ENCODE results near the gene GRK2.

The GRK2 gene

DNA sequence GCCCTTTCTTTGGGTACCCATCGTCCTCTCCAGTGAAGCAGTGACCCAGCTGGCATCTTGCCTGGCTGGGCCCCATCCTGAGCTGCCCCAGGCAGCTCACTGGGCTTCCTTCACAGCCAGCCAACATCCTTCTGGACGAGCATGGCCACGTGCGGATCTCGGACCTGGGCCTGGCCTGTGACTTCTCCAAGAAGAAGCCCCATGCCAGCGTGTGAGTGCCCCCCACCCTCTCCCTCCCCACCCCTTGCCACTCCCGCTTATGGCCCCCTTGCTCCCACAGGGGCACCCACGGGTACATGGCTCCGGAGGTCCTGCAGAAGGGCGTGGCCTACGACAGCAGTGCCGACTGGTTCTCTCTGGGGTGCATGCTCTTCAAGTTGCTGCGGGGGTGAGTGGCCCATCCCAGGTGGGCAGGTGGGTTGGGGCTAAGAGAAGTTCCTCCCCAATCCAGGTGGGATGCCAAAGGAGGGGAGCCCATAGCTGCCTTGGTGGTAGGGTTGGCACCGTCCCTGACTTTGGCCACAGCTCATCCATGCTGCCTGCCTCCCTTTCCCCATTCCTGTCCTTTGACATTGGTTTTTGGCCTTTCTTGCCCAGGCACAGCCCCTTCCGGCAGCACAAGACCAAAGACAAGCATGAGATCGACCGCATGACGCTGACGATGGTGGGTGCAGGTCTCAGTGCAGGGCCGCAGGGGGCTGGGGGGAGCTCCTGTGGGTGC is 16.0 kb downstream of the GRK2 start:
- H3K27ac ChIP-seq, result no peak overlapping the region
- TF ChIP-seq, protein P1, sequence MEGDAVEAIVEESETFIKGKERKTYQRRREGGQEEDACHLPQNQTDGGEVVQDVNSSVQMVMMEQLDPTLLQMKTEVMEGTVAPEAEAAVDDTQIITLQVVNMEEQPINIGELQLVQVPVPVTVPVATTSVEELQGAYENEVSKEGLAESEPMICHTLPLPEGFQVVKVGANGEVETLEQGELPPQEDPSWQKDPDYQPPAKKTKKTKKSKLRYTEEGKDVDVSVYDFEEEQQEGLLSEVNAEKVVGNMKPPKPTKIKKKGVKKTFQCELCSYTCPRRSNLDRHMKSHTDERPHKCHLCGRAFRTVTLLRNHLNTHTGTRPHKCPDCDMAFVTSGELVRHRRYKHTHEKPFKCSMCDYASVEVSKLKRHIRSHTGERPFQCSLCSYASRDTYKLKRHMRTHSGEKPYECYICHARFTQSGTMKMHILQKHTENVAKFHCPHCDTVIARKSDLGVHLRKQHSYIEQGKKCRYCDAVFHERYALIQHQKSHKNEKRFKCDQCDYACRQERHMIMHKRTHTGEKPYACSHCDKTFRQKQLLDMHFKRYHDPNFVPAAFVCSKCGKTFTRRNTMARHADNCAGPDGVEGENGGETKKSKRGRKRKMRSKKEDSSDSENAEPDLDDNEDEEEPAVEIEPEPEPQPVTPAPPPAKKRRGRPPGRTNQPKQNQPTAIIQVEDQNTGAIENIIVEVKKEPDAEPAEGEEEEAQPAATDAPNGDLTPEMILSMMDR (IDR thresholded peaks at IDR 0.05), result no peak
- TF ChIP-seq ZFX (IDR thresholded peaks at IDR 0.05; ENCODE audit: borderline replicate concordance), result no peak

DNA sequence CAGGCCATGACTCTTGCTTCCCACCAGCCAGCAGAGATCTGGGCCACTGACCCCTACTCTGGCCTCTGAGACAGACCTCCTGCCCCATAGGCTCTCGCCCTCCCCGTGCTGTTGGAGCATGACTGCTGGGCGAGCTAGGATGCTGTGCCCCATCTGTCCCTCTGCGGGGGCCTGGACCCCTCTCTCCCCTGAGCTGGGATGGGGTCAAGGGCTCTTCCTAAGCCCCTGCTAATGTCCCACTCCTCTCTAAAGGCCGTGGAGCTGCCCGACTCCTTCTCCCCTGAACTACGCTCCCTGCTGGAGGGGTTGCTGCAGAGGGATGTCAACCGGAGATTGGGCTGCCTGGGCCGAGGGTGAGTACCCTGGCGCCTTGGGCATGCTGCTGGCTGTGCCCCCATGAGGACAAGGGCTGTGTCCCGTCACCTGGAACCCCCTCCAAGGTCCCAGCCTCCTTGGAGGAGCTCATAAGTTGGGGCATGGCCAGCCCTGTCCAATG is 16.7 kb downstream of the GRK2 start:
- no peak for TF ChIP-seq ZFX (IDR thresholded peaks at IDR 0.05; ENCODE audit: borderline replicate concordance)
- TF ChIP-seq, protein P1 (IDR thresholded peaks at IDR 0.05), result no peak
- no peak overlapping the region for H3K27ac ChIP-seq

- H3K27ac ChIP-seq, result no peak overlapping the region
- TF ChIP-seq, protein P1 (IDR thresholded peaks at IDR 0.05), result no peak
- TF ChIP-seq ZFX (IDR thresholded peaks at IDR 0.05; ENCODE audit: borderline replicate concordance), result no peak
Measured at GRCh38 chr11:67283481-67283963, 17.2 kb downstream of the GRK2 start.

DNA sequence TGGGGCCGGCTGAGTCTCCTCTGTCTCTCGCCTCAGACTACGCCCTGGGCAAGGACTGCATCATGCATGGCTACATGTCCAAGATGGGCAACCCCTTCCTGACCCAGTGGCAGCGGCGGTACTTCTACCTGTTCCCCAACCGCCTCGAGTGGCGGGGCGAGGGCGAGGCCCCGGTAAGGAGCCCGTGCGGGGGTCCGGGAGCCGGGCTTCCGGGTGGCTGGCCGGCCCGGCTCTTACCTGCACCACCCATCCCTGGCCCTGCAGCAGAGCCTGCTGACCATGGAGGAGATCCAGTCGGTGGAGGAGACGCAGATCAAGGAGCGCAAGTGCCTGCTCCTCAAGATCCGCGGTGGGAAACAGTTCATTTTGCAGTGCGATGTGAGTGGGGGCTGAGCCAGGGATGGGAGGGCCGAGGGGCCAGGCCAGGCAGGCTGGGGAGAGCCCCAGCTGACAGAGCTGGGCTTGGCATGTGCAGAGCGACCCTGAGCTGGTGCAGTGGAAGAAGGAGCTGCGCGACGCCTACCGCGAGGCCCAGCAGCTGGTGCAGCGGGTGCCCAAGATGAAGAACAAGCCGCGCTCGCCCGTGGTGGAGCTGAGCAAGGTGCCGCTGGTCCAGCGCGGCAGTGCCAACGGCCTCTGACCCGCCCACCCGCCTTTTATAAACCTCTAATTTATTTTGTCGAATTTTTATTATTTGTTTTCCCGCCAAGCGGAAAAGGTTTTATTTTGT is 18.7 kb downstream of the GRK2 start:
- H3K27ac ChIP-seq, result no peak overlapping the region

GRCh38 chr11:67285541-67286498 is 19.5 kb downstream of the GRK2 start:
- TF ChIP-seq, protein P1 (IDR thresholded peaks at IDR 0.05), result no peak
- no peak for TF ChIP-seq ZFX (IDR thresholded peaks at IDR 0.05; ENCODE audit: borderline replicate concordance)
- peak overlapping the region; percentile 91; the same call in 1 of the 2 replicates for H3K27ac ChIP-seq

More for the DNA sequence above, 18.7 kb downstream of the GRK2 start:
- TF ChIP-seq ZFX (IDR thresholded peaks at IDR 0.05; ENCODE audit: borderline replicate concordance), result no peak
- TF ChIP-seq, protein P1 (IDR thresholded peaks at IDR 0.05), result no peak

DNA sequence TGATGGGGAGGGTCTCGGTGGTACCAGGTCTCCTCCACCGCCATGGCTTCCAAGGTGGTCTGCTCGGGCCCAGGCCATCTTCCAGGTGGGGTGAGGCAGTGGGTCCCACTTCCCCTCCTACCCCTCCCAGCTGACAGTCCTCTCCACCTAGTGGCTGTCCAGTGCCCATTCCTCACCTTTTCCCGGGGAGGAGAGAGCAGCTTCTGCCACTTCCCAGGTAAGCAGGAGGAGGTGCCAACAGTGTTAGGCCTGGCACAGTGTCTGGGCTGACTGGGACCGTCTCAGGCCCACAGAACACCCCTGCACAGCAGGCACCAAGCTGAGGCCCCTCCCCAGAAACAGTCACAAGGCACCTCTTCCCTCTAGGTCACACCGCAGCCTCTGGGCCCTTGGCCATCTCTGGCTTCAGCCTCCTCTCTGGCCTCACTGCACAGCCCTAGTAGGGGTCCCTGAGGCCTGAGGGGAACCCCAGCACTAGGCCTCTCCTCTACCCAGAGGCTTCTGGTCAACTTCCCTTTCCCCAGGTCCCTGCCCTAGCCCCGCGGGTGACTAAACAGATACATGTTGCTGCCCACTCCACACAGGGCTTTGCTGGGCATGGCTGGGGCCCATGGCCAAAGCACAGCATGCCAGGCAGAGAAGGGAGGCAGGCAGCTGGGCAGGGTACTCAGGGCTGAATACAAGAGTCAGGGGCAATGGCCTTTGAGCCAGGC is 20.5 kb downstream of the GRK2 start:
- TF ChIP-seq, protein P1 (IDR thresholded peaks at IDR 0.05), result peak; percentile 10; the same call in 1 of the 2 replicates
- no peak for TF ChIP-seq ZFX (IDR thresholded peaks at IDR 0.05; ENCODE audit: borderline replicate concordance)
- peak overlapping the region; percentile 91 for H3K27ac ChIP-seq
